HEK293 (cell line): Measurements from ENCODE around the gene TRAPPC5.
A peak's percentile ranks its signal among the peaks of the same experiment; 100 is the strongest.

Source experiments
- CTCF ChIA-PET: fragments of 350-600 bp; formaldehyde crosslinking; extraction: SDS; loops from one replicate; lab custom pipeline; 2021; ENCODE audit warnings: antibody characterized with exemption; lab: Yijun Ruan, JAX
- POLR2A ChIA-PET: fragments of 300-600 bp; formaldehyde crosslinking; extraction: SDS; loops from one replicate; lab custom pipeline; 2020; ENCODE audit warnings: antibody characterized with exemption, inconsistent platforms; lab: Yijun Ruan, JAX
- H3K27ac ChIP-seq: fragments of 200-500 bp; sonication (Bioruptor generic); 2 replicates; pipeline ENCODE4 v1.5.1; 2014; ENCODE audit warnings: low read depth, low read length, control low read depth, inconsistent platforms; ENCODE audit errors: extremely low read depth
- H3K36me3 ChIP-seq, 2 experiments: fragments of 200-500 bp in 1 of 2; sonication (Bioruptor generic) in 1 of 2; 1 replicate in 1 of 2; 2 replicates in 1 of 2; pipeline ENCODE4 v1.5.1; 2014 to 2017; ENCODE audit warnings: inconsistent platforms in 2 of 2, low read length in 2 of 2; ENCODE audit not compliant: control insufficient read depth in 2 of 2, insufficient read depth in 1 of 2
- H3K4me1 ChIP-seq: fragments of 200-500 bp; sonication (Bioruptor generic); 2 replicates; pipeline ENCODE4 v1.5.1; 2014; ENCODE audit warnings: mild to moderate bottlenecking, low read length, inconsistent platforms; ENCODE audit not compliant: control insufficient read depth, insufficient read depth
- H3K4me3 ChIP-seq: 2 replicates; pipeline ENCODE4 v1.5.1; 2011; ENCODE audit warnings: low read depth, mild to moderate bottlenecking, control low read depth, low read length, moderate library complexity
- H3K9me3 ChIP-seq: fragments of 200-500 bp; sonication (Bioruptor generic); 2 replicates; pipeline ENCODE4 v1.5.1; 2014; ENCODE audit warnings: low read depth, low read length, inconsistent platforms; ENCODE audit not compliant: control insufficient read depth, insufficient read depth
- EGR2 ChIP-seq: fragments of 450-650 bp; formaldehyde crosslinking; IDR thresholded peaks from 2 replicates; pipeline ENCODE4 v1.5.1; 2016; ENCODE audit warnings: low read depth, missing biosample characterization, missing genetic modification characterization
- GLIS1 ChIP-seq: fragments of 450-650 bp; formaldehyde crosslinking; IDR thresholded peaks from 2 replicates; pipeline ENCODE4 v1.5.1; 2016; ENCODE audit warnings: missing biosample characterization, missing genetic modification characterization
- HOXC10 ChIP-seq: sonication (generic); formaldehyde crosslinking; IDR thresholded peaks from 2 replicates; pipeline ENCODE4 v1.8.1; 2023; ENCODE audit warnings: mild to moderate bottlenecking, missing genetic modification reagents
- ZBTB10 ChIP-seq: fragments of 450-650 bp; formaldehyde crosslinking; IDR thresholded peaks from 2 replicates; pipeline ENCODE4 v1.5.1; 2016; ENCODE audit warnings: missing biosample characterization, missing genetic modification characterization
- ZFHX2 ChIP-seq: fragments of 450-650 bp; formaldehyde crosslinking; conservative IDR thresholded peaks from 2 replicates; pipeline ENCODE4 v1.5.1; 2016; ENCODE audit warnings: missing biosample characterization, missing genetic modification characterization
- ZNF223 ChIP-seq: fragments of 450-650 bp; formaldehyde crosslinking; IDR thresholded peaks from 2 replicates; pipeline ENCODE4 v1.5.1; 2016; ENCODE audit warnings: missing biosample characterization, missing genetic modification characterization
- ZNF23 ChIP-seq: fragments of 450-650 bp; formaldehyde crosslinking; IDR thresholded peaks from 2 replicates; pipeline ENCODE4 v1.5.1; 2016; ENCODE audit warnings: missing biosample characterization, missing genetic modification characterization, borderline replicate concordance
- ZNF335 ChIP-seq: fragments of 450-650 bp; formaldehyde crosslinking; conservative IDR thresholded peaks from 2 replicates; pipeline ENCODE4 v1.5.1; 2016; ENCODE audit warnings: missing biosample characterization, missing genetic modification characterization
- ZNF488 ChIP-seq: fragments of 450-650 bp; formaldehyde crosslinking; IDR thresholded peaks from 2 replicates; pipeline ENCODE4 v1.5.1; 2016; ENCODE audit warnings: missing biosample characterization, missing genetic modification characterization
- ZNF501 ChIP-seq: fragments of 450-650 bp; formaldehyde crosslinking; IDR thresholded peaks from 2 replicates; pipeline ENCODE4 v1.5.1; 2016; ENCODE audit warnings: missing biosample characterization, missing genetic modification characterization
- ZNF529 ChIP-seq: fragments of 450-650 bp; formaldehyde crosslinking; IDR thresholded peaks from 2 replicates; pipeline ENCODE4 v1.5.1; 2017; ENCODE audit warnings: missing genetic modification characterization, missing biosample characterization; ENCODE audit not compliant: insufficient replicate concordance
- ZNF560 ChIP-seq: fragments of 450-650 bp; formaldehyde crosslinking; IDR thresholded peaks from 2 replicates; pipeline ENCODE4 v1.5.1; 2017; ENCODE audit warnings: missing biosample characterization, missing genetic modification characterization, borderline replicate concordance
- ZNF585B ChIP-seq: fragments of 450-650 bp; formaldehyde crosslinking; IDR thresholded peaks from 2 replicates; pipeline ENCODE4 v1.5.1; 2016; ENCODE audit warnings: missing biosample characterization, missing genetic modification characterization
- TF ChIP-seq, protein P1 (sequence below): fragments of 450-650 bp; formaldehyde crosslinking; IDR thresholded peaks from 2 replicates; pipeline ENCODE4 v1.5.1; 2016; ENCODE audit warnings: missing biosample characterization, missing genetic modification characterization
- TF ChIP-seq, protein P2 (sequence below): fragments of 450-650 bp; formaldehyde crosslinking; IDR thresholded peaks from 2 replicates; pipeline ENCODE4 v1.5.1; 2017; ENCODE audit warnings: missing biosample characterization, missing genetic modification characterization

TRAPPC5 gene

GRCh38 chr19:7697721-7698287 lies 17.2 kb downstream of the TRAPPC5 start:
- ChIA-PET POLR2A (interaction anchor here (1.8 kb wide), 1 partner anchor 12 kb away, joined by 6 read pairs; no protein-coding TSS in a partner anchor), CTCF (interaction anchor here (0.7 to 2.2 kb wide), 4 partner anchors 17 to 151 kb away, joined by 3 to 8 read pairs (median 5); partner anchors contain the start of gene TRAPPC5)
- Histone ChIP-seq H3K36me3 (no peaks in the 10 kb centered on the region), H3K9me3 (no peaks in the 10 kb centered on the region), H3K4me3 (no peak overlapping the region), H3K4me1 (no peaks in the 10 kb centered on the region), H3K27ac (no peak overlapping the region)
- TF ChIP-seq ZNF335 (tag by site-specific recombination) (0 out of 2 replicates have a peak, but pooled peaks have one; percentile 22), ZBTB10 (tag by site-specific recombination) (no peak), ZNF223 (tag by site-specific recombination) (no peak)

DNA sequence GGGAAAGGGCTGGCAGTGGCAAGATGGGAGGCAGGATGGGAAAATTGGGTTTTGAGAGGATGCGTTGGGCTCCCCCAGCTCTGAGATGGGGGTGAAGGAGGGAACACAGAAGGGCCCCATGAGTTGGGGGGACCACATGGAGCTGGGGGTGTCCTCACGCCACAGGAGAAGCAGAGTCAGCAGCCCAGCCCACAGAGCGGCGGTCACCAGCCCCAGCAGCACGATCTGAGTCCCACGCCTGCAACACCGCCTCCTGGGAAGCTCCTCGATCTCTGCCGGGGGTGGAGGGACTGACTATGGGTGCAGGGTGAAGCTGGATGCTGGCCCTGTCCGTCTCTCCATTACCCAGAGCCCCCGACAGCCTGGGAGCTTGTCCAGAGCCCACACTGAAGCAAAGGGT lies 17.9 kb downstream of the TRAPPC5 start:
- Histone ChIP-seq H3K27ac (no peak overlapping the region), H3K4me1 (no peaks in the 10 kb centered on the region), H3K36me3 (no peaks in the 10 kb centered on the region), H3K4me3 (no peak overlapping the region), H3K9me3 (no peaks in the 10 kb centered on the region)
- CTCF ChIA-PET: interaction anchor here (0.5 to 2.2 kb wide), 3 partner anchors 18 to 245 kb away, joined by 4 to 8 read pairs (median 5); partner anchors contain the start of gene TRAPPC5
- POLR2A ChIA-PET: interaction anchor here (0.6 to 1.8 kb wide), 2 partner anchors 13 to 244 kb away, joined by 3 to 6 read pairs; no protein-coding TSS in a partner anchor
- TF ChIP-seq, protein P1, sequence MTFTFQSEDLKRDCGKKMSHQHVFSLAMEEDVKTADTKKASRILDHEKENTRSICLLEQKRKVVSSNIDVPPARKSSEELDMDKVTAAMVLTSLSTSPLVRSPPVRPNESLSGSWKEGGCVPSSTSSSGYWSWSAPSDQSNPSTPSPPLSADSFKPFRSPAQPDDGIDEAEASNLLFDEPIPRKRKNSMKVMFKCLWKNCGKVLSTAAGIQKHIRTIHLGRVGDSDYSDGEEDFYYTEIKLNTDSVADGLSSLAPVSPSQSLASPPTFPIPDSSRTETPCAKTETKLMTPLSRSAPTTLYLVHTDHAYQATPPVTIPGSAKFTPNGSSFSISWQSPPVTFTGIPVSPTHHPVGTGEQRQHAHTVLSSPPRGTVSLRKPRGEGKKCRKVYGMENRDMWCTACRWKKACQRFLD (tag by site-specific recombination): no peak
- TF ChIP-seq GLIS1 (tag by site-specific recombination) (peak; percentile 39), EGR2 (tag by site-specific recombination) (peak; percentile 63), ZFHX2 (peak; percentile 62)

DNA sequence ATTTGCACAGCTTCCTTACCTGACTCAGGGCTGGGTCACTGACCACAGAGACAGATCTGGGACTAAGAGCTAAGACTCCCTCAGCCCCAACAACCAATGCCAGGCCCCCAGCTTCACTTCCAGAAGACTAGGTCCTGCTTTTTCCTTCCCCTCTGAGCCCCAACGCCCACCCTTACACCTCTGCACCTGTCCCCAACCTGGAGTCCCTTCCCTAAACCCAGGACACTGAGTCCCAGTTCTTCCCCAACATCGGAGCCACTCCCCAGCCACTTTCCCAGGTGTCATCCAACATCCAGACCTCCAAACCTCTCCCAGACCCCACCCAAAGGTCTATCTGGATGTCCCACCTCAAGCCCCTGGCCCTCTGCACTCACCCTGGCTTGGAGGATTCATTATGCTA lies 18.4 kb downstream of the TRAPPC5 start:
- no peak overlapping the region for H3K27ac ChIP-seq
- no peaks in the 10 kb centered on the region for H3K9me3 ChIP-seq
- no peak overlapping the region for H3K4me3 ChIP-seq
- no peaks in the 10 kb centered on the region for H3K36me3 ChIP-seq
- H3K4me1 ChIP-seq: no peaks in the 10 kb centered on the region
- CTCF ChIA-PET: interaction anchor here (0.5 to 2.2 kb wide), 3 partner anchors 18 to 245 kb away, joined by 4 to 8 read pairs (median 5); partner anchors contain the start of gene TRAPPC5
- no peak for TF ChIP-seq ZNF560
- TF ChIP-seq ZNF585B (tag by site-specific recombination): no peak
- no peak for TF ChIP-seq ZNF488 (tag by site-specific recombination)
- TF ChIP-seq, protein P1 (tag by site-specific recombination): no peak
- TF ChIP-seq ZNF501: no peak
- TF ChIP-seq ZNF23 (tag by site-specific recombination): no peak
- TF ChIP-seq, protein P2, sequence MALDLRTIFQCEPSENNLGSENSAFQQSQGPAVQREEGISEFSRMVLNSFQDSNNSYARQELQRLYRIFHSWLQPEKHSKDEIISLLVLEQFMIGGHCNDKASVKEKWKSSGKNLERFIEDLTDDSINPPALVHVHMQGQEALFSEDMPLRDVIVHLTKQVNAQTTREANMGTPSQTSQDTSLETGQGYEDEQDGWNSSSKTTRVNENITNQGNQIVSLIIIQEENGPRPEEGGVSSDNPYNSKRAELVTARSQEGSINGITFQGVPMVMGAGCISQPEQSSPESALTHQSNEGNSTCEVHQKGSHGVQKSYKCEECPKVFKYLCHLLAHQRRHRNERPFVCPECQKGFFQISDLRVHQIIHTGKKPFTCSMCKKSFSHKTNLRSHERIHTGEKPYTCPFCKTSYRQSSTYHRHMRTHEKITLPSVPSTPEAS: no peak
- no peak for TF ChIP-seq ZNF529 (tag by site-specific recombination)
- TF ChIP-seq HOXC10 (CRISPR knock-in tag): no peak
- TF ChIP-seq, all 188 proteins: peak for 0
- POLR2A ChIA-PET: interaction anchor here (0.6 to 1.8 kb wide), 3 partner anchors 13 to 1359 kb away, joined by 3 to 6 read pairs (median 3); no protein-coding TSS in a partner anchor
